ENCODE measurements around the gene NPRL2. TPM values are rescaled to one million over a fixed set of nuclear protein-coding genes. Genes with fewer than 3 reads are reported as not detected.

NPRL2 gene
- total and polyA plus RNA-seq, 9 of the 15 experiments (the other 6 are each of a cell fraction or from before 2014, with no cell fraction given) = 17.4 to 40.4 (median 24.4) TPM

DNA sequence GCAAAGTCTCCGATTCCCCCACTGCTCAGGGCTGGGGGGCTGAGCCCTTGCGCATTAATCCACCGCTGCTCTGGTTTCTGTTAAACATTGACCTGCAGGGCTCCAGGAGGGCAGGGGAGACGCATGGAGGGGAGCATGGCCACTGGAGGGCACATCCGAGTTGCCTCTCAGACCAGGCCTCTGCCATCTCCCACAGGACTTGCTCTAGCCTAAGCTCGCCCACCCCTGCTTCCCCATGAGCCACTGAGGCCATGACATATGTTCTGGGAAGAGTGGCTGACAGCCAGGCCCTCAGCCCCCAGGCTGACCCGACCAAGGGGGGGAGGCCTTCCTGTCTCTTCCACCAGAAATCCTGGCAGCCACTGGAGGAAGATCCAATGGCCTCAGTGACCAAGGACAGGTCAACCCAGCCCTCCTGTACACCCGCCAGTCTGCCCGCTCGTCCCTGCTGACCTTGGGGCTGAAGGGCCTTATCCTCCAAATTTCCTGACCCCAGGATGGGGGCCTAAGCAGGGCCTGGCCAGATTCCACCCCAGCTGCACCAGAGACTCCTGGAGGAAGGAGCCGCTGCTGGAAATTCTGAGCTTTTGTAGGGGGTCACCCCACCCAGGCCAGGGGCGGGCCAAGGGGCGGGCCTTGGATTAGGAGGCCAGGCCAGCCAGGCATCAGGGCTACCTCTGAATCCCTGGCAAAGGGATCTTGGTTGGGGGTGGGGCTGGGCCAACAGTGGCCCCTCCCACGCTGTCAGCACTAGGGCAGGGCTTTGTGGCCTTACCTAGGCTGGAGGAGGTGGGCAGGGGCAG lies 47.4 kb downstream of the NPRL2 start, which contains the start of gene HYAL1 (continued):
- TF ChIP-seq GTF2E2 (tag; IDR thresholded peaks at IDR 0.05) (no peak), LCOR (CRISPR knock-in tag; IDR thresholded peaks at IDR 0.05) (no peak), L3MBTL2 (IDR thresholded peaks at IDR 0.05) (0 out of 2 replicates have a peak, but pooled peaks have one; percentile 21), PHF21A (IDR thresholded peaks at IDR 0.05; ENCODE audit: borderline replicate concordance, low read depth) (peak; percentile 45; the same call in 1 of the 2 replicates), EP400 (IDR thresholded peaks at IDR 0.05) (peak; percentile 34; the same call in 1 of the 2 replicates), NEUROD1 (IDR thresholded peaks at IDR 0.05; ENCODE audit: borderline replicate concordance, low read depth, low read length, partially characterized antibody) (no peak), CBFB (CRISPR knock-in tag; IDR thresholded peaks at IDR 0.05) (no peak), ZNF146 (CRISPR knock-in tag; IDR thresholded peaks at IDR 0.05; ENCODE audit: unreplicated experiment) (no peak), RBFOX2 (IDR thresholded peaks at IDR 0.05; ENCODE audit: low read depth, low read length) (peak; percentile 73)

Data from K562 (cell line).